Stimulated activated CD8-positive, alpha-beta memory T cell treated with anti-CD3 and anti-CD28 coated beads, Interleukin-7, amount 100 ng/mL, for 24 hours (primary cell): ENCODE results near the gene CPNE5.
"Not testable (repeated sequence)": the region's sequence is repeated elsewhere in the genome, so short reads cannot be mapped to it uniquely, and the experiment has no call there.

Experiments
- DNase-seq: peaks from one replicate; pipeline ENCODE4 v3.0.0-alpha.2; 2020; ENCODE audit warnings: low read depth

The CPNE5 gene

DNA sequence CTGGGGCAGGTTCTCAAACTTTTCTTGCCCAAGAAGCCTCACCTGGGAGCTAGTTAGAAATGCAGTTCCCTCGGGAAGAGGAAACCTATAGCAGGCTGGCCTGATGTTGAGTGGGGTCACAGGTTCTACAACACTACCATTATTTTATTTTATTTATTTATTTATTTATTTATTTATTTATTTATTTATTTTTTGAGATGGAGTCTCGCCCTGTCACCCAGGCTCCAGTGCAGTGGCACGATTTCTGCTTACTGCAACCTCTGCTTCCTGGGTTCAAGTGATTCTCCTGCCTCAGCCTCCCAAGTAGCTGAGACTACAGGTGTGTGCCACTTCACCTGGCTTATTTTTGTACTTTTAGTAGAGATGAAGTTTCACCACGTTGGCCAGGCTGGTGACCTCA lies 115.3 kb downstream of the CPNE5 start:
- DNase-seq = not testable (repeated sequence)

GRCh38 chr6:36722879-36723278 lies 116.4 kb downstream of the CPNE5 start:
- no peak for DNase-seq

DNA sequence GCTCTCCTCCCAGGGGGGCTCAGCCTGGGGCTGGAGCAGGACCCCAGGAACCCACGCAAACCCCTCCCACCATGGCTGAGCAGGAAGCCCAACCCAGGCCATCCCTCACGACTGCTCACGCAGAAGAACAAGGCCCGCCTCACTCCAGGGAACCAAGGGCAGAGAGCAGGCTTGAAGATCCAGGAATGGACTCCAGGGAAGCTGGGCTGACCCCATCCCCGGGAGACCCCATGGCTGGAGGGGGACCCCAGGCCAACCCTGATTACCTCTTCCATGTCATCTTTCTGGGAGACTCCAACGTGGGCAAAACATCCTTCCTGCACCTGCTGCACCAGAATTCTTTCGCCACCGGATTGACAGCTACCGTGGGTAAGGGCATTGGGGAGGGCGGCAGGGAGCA lies 116.9 kb downstream of the CPNE5 start:
- DNase-seq = no peak

- DNase-seq = no peak
These were observed 117.7 kb downstream of the CPNE5 start for GRCh38 chr6:36721369-36722140.

DNA sequence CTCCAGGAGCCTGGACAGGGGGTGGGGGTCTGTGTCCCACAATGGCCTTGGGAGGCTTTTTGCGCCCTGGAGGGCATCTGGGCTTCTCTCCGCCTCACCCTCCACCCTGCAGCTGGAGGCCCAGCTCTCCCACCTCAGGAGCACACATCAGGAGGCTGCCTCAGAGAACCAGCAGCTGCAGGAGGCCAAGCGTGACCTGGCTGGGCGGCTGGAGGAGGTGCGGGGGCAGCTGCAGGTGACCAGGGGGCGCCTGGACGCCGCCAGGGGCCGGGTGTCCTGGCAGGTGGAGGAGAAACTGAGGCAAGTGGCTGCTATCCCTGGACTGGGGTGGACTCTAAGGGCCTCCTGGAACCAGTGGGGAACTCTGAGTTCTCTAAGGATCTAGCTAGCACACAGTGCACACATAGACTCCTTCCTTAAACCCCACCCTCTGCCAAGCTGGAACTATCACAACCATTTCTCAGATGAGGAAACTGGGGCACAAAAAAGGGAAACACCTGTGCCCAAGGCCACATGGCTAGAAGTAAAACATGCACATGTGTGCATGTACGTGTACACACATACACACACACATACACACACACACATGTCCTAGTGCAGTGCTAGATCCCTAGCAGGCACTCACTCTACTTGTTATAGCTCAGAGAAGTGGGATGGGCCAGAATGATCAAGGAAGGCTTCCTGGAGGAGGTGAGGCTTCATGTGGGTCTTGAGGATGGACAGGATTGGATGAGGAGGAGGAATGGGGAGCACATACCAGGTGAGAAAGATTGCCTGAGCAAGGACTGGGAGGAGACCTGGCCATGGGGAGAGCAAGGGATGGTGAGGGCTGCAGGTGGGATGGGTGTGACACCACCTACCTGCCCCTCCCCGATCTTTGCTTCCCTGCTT lies 118.7 kb downstream of the CPNE5 start:
- DNase-seq = no peak

DNA sequence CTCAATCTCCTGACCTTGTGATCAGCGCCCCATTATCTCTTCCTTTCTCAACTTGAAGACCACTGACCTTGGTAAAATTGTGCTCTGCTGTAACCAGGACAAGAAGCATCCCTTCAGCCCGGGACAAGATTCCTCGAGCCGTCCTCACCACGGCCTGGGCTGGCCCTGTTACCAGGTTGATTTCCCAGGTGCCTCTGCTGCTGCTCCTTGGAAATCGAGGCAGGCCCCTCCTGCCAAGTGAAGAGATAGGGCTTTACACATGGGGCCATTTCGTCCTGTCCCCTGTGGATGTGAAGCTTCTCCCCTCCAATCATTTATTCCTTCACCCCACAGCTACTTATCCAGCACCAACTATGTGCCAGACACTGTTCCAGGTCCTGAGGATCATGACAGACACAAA lies 120.1 kb downstream of the CPNE5 start:
- DNase-seq = no peak

- DNase-seq = no peak
These were observed 120.7 kb downstream of the CPNE5 start for GRCh38 chr6:36718560-36718959.

GRCh38 chr6:36717871-36718540 lies 121.2 kb downstream of the CPNE5 start:
- DNase-seq = no peak

- no peak for DNase-seq
These were observed 121.9 kb downstream of the CPNE5 start for GRCh38 chr6:36717231-36717825.

DNA sequence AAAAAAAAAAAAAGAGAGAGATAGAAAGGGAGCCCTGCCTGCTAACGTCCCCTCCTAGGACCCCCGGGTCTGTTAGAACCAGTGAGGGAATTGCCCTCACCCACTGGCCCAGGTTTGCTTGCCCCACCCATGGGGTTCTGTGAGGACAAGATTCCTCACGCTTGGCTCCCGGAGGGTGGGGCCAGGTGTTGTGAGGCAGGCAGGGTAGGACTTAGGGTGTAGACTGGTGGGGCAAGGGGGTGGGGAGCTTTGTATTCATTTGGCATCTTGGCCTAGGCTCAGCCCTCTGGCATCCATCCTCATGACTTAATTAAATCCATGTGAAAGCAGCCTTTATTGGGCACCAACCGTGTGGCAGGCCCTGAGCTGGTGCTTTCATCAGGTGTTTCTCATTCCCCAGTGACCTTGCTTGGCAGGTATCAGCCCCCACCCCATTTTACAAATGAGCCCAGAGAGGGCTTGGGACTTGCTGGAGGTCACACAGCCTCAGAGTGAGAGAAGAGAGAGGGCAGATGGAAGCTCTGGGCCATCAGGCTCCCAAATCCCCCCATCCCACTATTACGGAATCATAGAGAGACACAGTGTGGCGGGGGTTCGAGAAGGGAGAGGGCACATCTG lies 122.7 kb downstream of the CPNE5 start:
- DNase-seq = no peak

- DNase-seq = no peak
These were observed 123.8 kb downstream of the CPNE5 start for GRCh38 chr6:36715469-36715868.

DNA sequence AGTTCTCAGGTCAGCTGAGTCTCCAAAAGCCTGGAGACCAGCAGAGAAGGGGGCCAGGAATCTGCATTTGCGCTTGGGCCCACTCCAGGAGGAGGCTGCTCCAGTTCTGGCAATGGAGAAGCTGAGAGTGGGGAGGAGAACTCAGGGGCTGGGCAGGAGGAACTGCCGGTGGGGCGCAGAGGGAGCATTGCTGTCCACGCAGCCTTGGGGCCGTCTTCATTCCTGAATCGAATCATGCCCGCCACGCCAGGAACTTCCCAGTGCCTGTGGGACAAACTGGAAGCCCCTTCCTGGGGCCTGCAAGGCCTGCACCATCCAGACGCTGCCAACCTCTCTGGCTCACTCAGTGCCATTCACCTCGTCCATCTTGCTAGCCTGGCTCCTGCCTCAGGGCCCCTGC lies 124.7 kb downstream of the CPNE5 start:
- DNase-seq = no peak

- DNase-seq = no peak
These were observed 125.4 kb downstream of the CPNE5 start for GRCh38 chr6:36713846-36714245.

- DNase-seq = no peak
These were observed 126.4 kb downstream of the CPNE5 start for GRCh38 chr6:36712816-36713215.

GRCh38 chr6:36706339-36706738 lies 132.9 kb downstream of the CPNE5 start:
- DNase-seq = no peak

GRCh38 chr6:36704961-36705577 lies 134.2 kb downstream of the CPNE5 start:
- not testable (repeated sequence) for DNase-seq

GRCh38 chr6:36703982-36704381 lies 135.3 kb downstream of the CPNE5 start:
- no peak for DNase-seq

DNA sequence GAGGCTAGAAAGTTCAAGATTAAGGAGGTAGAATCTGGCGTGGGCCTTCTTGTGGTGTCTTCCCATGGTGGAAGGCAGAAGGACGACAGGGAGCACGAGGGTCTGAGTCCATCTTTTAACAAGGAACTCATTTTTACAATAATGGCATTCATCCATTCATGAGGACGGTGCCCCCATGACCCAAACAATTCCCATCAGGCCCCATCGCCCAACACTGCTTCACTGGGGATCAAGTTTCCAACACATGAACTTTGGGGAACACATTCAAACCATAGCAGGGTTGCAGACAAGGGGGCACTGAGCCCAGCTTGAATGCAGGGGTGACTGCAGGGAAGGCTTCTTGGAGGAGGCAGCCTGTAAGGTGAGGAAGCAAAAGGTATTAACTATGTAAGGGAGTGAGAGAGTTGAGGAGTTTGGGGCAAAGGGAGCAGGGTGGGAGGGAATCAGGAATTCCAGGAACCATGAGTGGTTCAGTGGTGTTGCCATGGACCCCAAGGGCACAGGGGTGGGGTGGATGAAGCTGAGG lies 136.1 kb downstream of the CPNE5 start:
- DNase-seq = no peak

GRCh38 chr6:36702656-36703055 lies 136.6 kb downstream of the CPNE5 start:
- DNase-seq = no peak

DNA sequence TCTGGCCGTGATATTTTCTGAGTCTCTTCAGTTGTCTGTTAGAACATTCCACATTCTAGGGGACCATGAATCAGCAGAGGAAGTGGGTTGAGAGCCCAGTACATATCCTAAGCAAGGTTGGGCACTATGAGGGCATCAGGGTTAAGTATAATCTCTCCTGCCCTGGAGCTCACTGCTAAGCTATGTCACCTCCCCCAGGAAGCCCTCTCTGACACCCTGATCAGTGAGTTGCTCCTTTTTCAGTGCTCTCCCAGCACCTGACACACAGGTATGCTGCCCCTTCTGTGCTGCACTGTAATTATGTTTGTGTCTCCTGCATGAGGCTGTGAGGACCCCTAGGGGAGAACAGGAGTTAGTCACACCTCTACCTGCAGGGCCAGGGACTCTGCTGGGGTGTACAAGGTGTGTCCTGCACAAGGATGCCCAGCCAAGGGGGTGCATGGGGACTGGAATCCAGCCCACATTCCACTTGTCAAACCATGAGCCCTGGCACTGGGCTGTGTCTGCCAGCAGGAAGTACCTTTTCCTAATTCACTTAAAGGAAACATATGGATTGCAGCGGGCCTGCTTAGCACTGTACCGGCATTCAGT lies 137.7 kb downstream of the CPNE5 start:
- DNase-seq = no peak

- DNase-seq = no peak
These were observed 138.4 kb downstream of the CPNE5 start for GRCh38 chr6:36700831-36701230.
